ENCODE results near the gene COL5A3. TPM values are rescaled to one million over a fixed set of nuclear protein-coding genes. Genes with fewer than 3 reads are reported as not detected.

Gene COL5A3
- total RNA-seq, 1 experiment from 2014 or later, result not detected

DNA sequence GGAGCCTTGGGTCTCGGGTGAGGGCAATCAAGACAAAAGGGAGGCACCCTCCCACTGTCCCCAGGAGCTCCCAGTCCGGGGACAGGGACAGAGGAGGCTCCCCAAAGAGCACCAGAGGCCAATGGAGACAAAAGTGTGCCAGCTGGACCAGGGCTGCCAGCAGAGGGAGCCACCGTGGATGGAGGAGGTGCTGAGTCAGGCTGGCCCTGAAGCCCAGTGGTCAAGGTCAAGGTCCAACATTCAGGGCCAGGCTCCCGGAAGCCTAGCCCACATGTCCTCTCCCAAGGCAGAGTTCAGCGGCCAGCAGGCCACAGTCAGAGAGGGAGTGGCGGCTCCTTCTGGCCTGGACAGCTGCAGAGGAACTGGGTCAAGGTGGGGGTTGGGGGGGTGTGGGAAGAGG lies 8.4 kb downstream of the COL5A3 start:
- TF ChIP-seq, protein P1, sequence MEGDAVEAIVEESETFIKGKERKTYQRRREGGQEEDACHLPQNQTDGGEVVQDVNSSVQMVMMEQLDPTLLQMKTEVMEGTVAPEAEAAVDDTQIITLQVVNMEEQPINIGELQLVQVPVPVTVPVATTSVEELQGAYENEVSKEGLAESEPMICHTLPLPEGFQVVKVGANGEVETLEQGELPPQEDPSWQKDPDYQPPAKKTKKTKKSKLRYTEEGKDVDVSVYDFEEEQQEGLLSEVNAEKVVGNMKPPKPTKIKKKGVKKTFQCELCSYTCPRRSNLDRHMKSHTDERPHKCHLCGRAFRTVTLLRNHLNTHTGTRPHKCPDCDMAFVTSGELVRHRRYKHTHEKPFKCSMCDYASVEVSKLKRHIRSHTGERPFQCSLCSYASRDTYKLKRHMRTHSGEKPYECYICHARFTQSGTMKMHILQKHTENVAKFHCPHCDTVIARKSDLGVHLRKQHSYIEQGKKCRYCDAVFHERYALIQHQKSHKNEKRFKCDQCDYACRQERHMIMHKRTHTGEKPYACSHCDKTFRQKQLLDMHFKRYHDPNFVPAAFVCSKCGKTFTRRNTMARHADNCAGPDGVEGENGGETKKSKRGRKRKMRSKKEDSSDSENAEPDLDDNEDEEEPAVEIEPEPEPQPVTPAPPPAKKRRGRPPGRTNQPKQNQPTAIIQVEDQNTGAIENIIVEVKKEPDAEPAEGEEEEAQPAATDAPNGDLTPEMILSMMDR (IDR thresholded peaks at IDR 0.05; ENCODE audit: insufficient read depth in 1 of 2, low read depth in 1 of 2, low read length in 1 of 2, severe bottlenecking in 1 of 2, unreplicated experiment in 1 of 2), result peak in 1 of 2 experiments; percentile 41
- CTCF ChIA-PET, result interaction anchor here (1.2 kb wide), 1 partner anchor 26 kb away, joined by 4 read pairs; no protein-coding TSS in a partner anchor
- Mint-ChIP-seq H3K27me3 (ENCODE audit: insufficient read depth, unreplicated experiment) (peaks cover 16% of the 10 kb centered on the region), H3K4me3 (ENCODE audit: unreplicated experiment) (no peak overlapping the region), H3K27ac (ENCODE audit: unreplicated experiment) (no peak overlapping the region), H3K9me3 (ENCODE audit: unreplicated experiment) (no peaks in the 10 kb centered on the region), H3K36me3 (ENCODE audit: insufficient read depth, unreplicated experiment) (no peaks in the 10 kb centered on the region), H3K4me1 (ENCODE audit: low read depth, unreplicated experiment) (no peaks in the 10 kb centered on the region)
- Histone ChIP-seq H3K27me3 (replicated peaks; ENCODE audit: control insufficient read depth, insufficient read depth, low read length) (no peaks in the 10 kb centered on the region), H3K9me3 (no peaks in the 10 kb centered on the region), H3K36me3 (ENCODE audit: control insufficient read depth, insufficient read depth, low read length) (no peaks in the 10 kb centered on the region), H3K4me1 (no peaks in the 10 kb centered on the region), H3K4me3 (ENCODE audit: low read depth, low read length) (no peak overlapping the region)
- POLR2A ChIA-PET, result no interaction called here
- BruUV-seq (replicated peaks), result no TSS peak
- peak; percentile 47 to 49 for DNase-seq
- intact Hi-C loops (cut with micrococcal nuclease; ENCODE audit: unreplicated experiment), result no loop called here

DNA sequence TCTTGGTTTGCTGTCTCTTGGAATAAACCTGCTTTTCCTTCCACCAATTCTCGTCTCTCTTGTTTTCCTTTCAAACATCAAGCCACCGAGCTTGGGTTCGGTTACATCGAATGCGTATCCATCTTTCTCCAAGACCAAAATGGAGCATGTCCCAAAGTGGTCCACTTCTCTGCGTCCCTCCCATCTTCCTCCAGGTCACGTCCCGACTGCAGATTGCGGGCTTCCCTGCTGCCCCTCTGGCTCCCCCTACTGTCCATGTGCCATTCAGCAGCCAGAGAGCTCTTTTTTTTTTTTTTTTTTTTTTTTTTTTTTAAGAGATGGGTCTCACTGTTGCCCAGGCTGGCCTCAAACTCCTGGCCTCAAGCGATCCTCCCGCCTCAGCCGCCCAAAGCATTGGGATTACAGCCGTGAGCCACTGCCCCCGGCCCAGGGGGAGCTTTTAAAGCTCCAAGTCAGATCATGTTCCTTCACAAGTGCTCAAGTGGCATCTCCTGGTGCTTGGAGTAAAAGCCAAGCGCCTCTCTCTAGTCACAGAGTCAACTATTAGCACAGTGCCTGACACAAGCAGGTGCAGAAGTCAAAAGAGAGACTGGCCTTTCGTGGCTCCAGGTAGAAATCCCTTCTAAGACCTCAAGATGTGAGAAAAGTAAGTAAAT lies 10.0 kb downstream of the COL5A3 start:
- no peaks in the 10 kb centered on the region for H3K9me3 ChIP-seq
- no peaks in the 10 kb centered on the region for H3K27me3 ChIP-seq (replicated peaks; ENCODE audit: control insufficient read depth, insufficient read depth, low read length)
- CTCF ChIA-PET, result interaction anchor here (0.6 to 1.3 kb wide), 19 partner anchors 8 to 964 kb away, joined by 3 to 34 read pairs (median 4); no protein-coding TSS in a partner anchor
- no peak overlapping the region for H3K4me3 ChIP-seq (ENCODE audit: low read depth, low read length)
- no TSS peak for BruUV-seq (replicated peaks)
- no peaks in the 10 kb centered on the region for H3K4me1 ChIP-seq
- H3K36me3 ChIP-seq (ENCODE audit: control insufficient read depth, insufficient read depth, low read length), result no peaks in the 10 kb centered on the region
- intact Hi-C loops (cut with micrococcal nuclease; ENCODE audit: unreplicated experiment), result loop anchor here (1.0 kb wide), 1 partner anchor 66 kb away; no protein-coding TSS in a partner anchor
- DNase-seq, result peak; percentile 65 to 76
- TF ChIP-seq, protein P1 (IDR thresholded peaks at IDR 0.05; ENCODE audit: insufficient read depth in 1 of 2, low read depth in 1 of 2, low read length in 1 of 2, severe bottlenecking in 1 of 2, unreplicated experiment in 1 of 2), result peak; percentile 64 to 81
- Mint-ChIP-seq H3K27me3 (ENCODE audit: insufficient read depth, unreplicated experiment) (peaks cover 19% of the 10 kb centered on the region), H3K4me3 (ENCODE audit: unreplicated experiment) (no peak overlapping the region), H3K9me3 (ENCODE audit: unreplicated experiment) (no peaks in the 10 kb centered on the region), H3K27ac (ENCODE audit: unreplicated experiment) (no peak overlapping the region), H3K4me1 (ENCODE audit: low read depth, unreplicated experiment) (no peaks in the 10 kb centered on the region), H3K36me3 (ENCODE audit: insufficient read depth, unreplicated experiment) (no peaks in the 10 kb centered on the region)
- POLR2A ChIA-PET, result interaction anchor here (0.6 kb wide), 2 partner anchors 604 to 1507 kb away, joined by 4 to 5 read pairs; no protein-coding TSS in a partner anchor

DNA sequence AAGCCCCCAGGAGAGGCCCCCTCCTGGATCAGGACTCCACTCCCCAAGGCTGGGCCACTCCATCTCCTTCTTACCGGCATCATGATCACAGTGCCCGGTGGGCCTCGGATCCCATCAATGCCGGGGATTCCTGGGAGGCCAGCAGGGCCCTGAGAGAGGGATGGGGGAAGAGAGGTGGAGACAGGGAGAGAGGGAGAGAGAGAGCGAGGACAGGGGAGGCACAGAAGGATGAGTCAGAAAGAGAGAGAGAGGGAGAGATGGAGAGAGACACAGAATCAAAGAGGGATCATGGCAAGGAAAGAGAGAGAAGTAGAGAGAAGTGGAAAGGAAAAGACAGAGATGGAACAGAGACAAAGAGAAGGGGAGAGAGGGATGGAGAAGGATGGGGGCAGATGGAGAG lies 13.8 kb downstream of the COL5A3 start:
- no TSS peak for BruUV-seq (replicated peaks)
- no peaks in the 10 kb centered on the region for H3K36me3 ChIP-seq (ENCODE audit: control insufficient read depth, insufficient read depth, low read length)
- intact Hi-C loops (cut with micrococcal nuclease; ENCODE audit: unreplicated experiment), result no loop called here
- Mint-ChIP-seq H3K4me3 (ENCODE audit: unreplicated experiment) (no peak overlapping the region), H3K9me3 (ENCODE audit: unreplicated experiment) (no peaks in the 10 kb centered on the region), H3K27ac (ENCODE audit: unreplicated experiment) (no peak overlapping the region), H3K36me3 (ENCODE audit: insufficient read depth, unreplicated experiment) (no peaks in the 10 kb centered on the region), H3K27me3 (ENCODE audit: insufficient read depth, unreplicated experiment) (peaks cover 19% of the 10 kb centered on the region), H3K4me1 (ENCODE audit: low read depth, unreplicated experiment) (no peaks in the 10 kb centered on the region)
- H3K4me3 ChIP-seq (ENCODE audit: low read depth, low read length), result no peak overlapping the region
- ChIA-PET POLR2A (no interaction called here), CTCF (no interaction called here)
- TF ChIP-seq, protein P1 (IDR thresholded peaks at IDR 0.05; ENCODE audit: insufficient read depth in 1 of 2, low read depth in 1 of 2, low read length in 1 of 2, severe bottlenecking in 1 of 2, unreplicated experiment in 1 of 2), result no peak
- DNase-seq, result no peak
- no peaks in the 10 kb centered on the region for H3K4me1 ChIP-seq
- no peaks in the 10 kb centered on the region for H3K27me3 ChIP-seq (replicated peaks; ENCODE audit: control insufficient read depth, insufficient read depth, low read length)
- no peaks in the 10 kb centered on the region for H3K9me3 ChIP-seq

Measured in Caco-2 (cell line).